Esophagus squamous epithelium (tissue), 5 donors: ENCODE results near the gene ZNF189. TPM values are rescaled to one million over a fixed set of nuclear protein-coding genes. Genes with fewer than 3 reads are reported as not detected.

ENCODE experiments used
- DNase-seq: peaks from one replicate; lab custom pipeline; 2025; lab: John Stamatoyannopoulos, UW
- H3K27ac ChIP-seq, 4 donors: fragments of 200-600 bp; sonication (generic); one replicate each; pipeline ENCODE4 v1.5.1; 2016 to 2019; ENCODE audit warnings: mild to moderate bottlenecking in 1 of 4
- H3K27me3 ChIP-seq, 4 donors: fragments of 200-600 bp; sonication (generic); 1 replicate in 3 of 4; 2 replicates in 1 of 4; pipeline versions ENCODE4 v1.5.1 to v1.6.0; 2017 to 2021; ENCODE audit warnings: antibody characterized with exemption in 1 of 4
- H3K36me3 ChIP-seq, 3 donors: fragments of 200-600 bp; sonication (generic); one replicate each; pipeline ENCODE4 v1.5.1; 2016 to 2019
- H3K4me1 ChIP-seq, 3 donors: fragments of 200-600 bp; sonication (generic); one replicate each; pipeline ENCODE4 v1.5.1; 2017 to 2019
- H3K4me3 ChIP-seq, 4 donors: fragments of 200-600 bp; sonication (generic); 1 replicate in 3 of 4; 2 replicates in 1 of 4; pipeline ENCODE4 v1.5.1; 2016 to 2019; ENCODE audit warnings: mild to moderate bottlenecking in 2 of 4, moderate library complexity in 1 of 4
- H3K9me3 ChIP-seq, 3 donors: fragments of 200-600 bp; sonication (generic); one replicate each; pipeline ENCODE4 v1.5.1; 2016 to 2019
- CTCF ChIP-seq, 6 experiments: fragments of 450-650 bp in 4 of 6; fragments of 200-600 bp in 2 of 6; sonication (generic) in 2 of 6; IDR thresholded peaks; one replicate each; pipeline ENCODE4 v1.5.1; 2016 to 2019; ENCODE audit warnings: antibody characterized with exemption in 6 of 6, mild to moderate bottlenecking in 4 of 6, moderate library complexity in 4 of 6
- POLR2A ChIP-seq, 4 donors: fragments of 450-650 bp; IDR thresholded peaks; one replicate each; pipeline ENCODE4 v1.6.1; 2017; ENCODE audit warnings: antibody characterized with exemption in 4 of 4, mild to moderate bottlenecking in 4 of 4, moderate library complexity in 3 of 4
- WGBS, 2 donors: methylation state at CpG; one replicate each; pipeline ENCODE4 v1.1.5; 2018; 5-methylcytosine and 5-hydroxymethylcytosine counted together
- intact Hi-C: fragments of 100-400 bp; cut with DNase I; formaldehyde crosslinking; loops from one replicate; pipeline ENCODE4 v1.15.0; 2022
- total RNA-seq, 4 donors: library from RNA; depleted of rRNA; stranded (reverse); fragments of >200 nt; gene quantifications; one replicate each; pipeline ENCODE4 v1.1.0, GENCODE V29; 2016
- donor health status: DM: yes; HTN: yes; CAD: no.

The ZNF189 gene
- total RNA-seq, 4 donors from 2014 or later = 5.0 to 14.7 (median 6.6) TPM

DNA sequence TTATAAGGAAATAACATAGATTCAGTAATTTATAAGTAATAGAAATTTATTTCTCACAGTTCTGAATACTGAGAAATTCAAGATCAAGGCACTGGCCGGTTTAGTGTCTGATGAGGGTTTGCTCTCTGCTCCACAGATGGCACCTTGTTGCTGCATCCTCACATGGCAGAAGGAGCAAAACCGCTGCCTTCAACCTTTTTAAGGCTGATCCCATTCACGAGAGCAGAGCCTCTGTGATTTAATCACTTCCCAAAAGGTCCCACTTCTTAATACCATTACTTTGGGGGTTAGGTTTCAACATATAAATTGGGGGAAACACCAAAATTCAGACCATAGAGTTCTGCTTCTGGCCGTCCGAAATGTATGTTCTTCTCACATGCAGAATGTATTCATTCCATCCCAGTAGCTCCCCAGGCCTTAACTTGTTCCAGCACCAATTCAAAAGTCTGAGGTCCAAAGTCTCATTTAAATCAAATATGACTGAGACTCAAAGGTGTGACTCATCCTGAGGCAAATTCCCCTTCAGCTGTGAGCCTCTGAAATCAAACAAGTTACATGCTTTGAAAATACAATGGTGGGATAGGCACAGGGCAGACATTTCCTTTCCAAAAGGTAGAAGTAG is 44.4 kb upstream of the ZNF189 start:
- Histone ChIP-seq H3K27me3 (no peaks in the 10 kb centered on the region), H3K36me3 (no peaks in the 10 kb centered on the region), H3K27ac (no peak overlapping the region), H3K4me3 (no peak overlapping the region), H3K9me3 (no peaks in the 10 kb centered on the region), H3K4me1 (no peaks in the 10 kb centered on the region)
- TF ChIP-seq POLR2A (IDR thresholded peaks at IDR 0.05) (no peak), CTCF (IDR thresholded peaks at IDR 0.05) (no peak)
- no peak for DNase-seq
- intact Hi-C loops = no loop called here
- WGBS, 2 donors = 47 to 61% methylated on average over 5 of the region's 5 CpGs

GRCh38 chr9:101354765-101355708 is 43.6 kb upstream of the ZNF189 start:
- TF ChIP-seq POLR2A (IDR thresholded peaks at IDR 0.05) (no peak), CTCF (IDR thresholded peaks at IDR 0.05) (no peak)
- no peaks in the 10 kb centered on the region for H3K4me1 ChIP-seq
- DNase-seq = no peak
- no peak overlapping the region for H3K27ac ChIP-seq
- no peaks in the 10 kb centered on the region for H3K9me3 ChIP-seq
- H3K27me3 ChIP-seq = no peaks in the 10 kb centered on the region
- no peaks in the 10 kb centered on the region for H3K36me3 ChIP-seq
- intact Hi-C loops = no loop called here
- no peak overlapping the region for H3K4me3 ChIP-seq
- 43 to 58% methylated on average over 5 of the region's 7 CpGs for WGBS, 2 donors

GRCh38 chr9:101356619-101357018 is 42.0 kb upstream of the ZNF189 start:
- DNase-seq = no peak
- 45% methylated on average over 1 of the region's 1 CpG; no CpG with 5 or more reads in 1 of the 2 donors for WGBS, 2 donors
- Histone ChIP-seq H3K27me3 (no peaks in the 10 kb centered on the region), H3K27ac (no peak overlapping the region), H3K4me1 (no peaks in the 10 kb centered on the region), H3K9me3 (no peaks in the 10 kb centered on the region), H3K36me3 (no peaks in the 10 kb centered on the region), H3K4me3 (no peak overlapping the region)
- TF ChIP-seq POLR2A (IDR thresholded peaks at IDR 0.05) (no peak), CTCF (IDR thresholded peaks at IDR 0.05) (no peak)
- intact Hi-C loops = no loop called here

- Histone ChIP-seq H3K27me3 (no peaks in the 10 kb centered on the region), H3K4me3 (no peak overlapping the region), H3K36me3 (no peaks in the 10 kb centered on the region), H3K9me3 (no peaks in the 10 kb centered on the region), H3K27ac (no peak overlapping the region), H3K4me1 (no peaks in the 10 kb centered on the region)
- TF ChIP-seq CTCF (IDR thresholded peaks at IDR 0.05) (no peak), POLR2A (IDR thresholded peaks at IDR 0.05) (no peak)
- intact Hi-C loops = no loop called here
- no peak for DNase-seq
- 59 to 63% methylated on average over 1 of the region's 1 CpG for WGBS, 2 donors
These were observed 39.0 kb upstream of the ZNF189 start for GRCh38 chr9:101359679-101360078.

GRCh38 chr9:101360647-101361046 is 38.0 kb upstream of the ZNF189 start:
- Histone ChIP-seq H3K27ac (no peak overlapping the region), H3K9me3 (no peaks in the 10 kb centered on the region), H3K4me3 (no peak overlapping the region), H3K4me1 (no peaks in the 10 kb centered on the region), H3K27me3 (no peaks in the 10 kb centered on the region), H3K36me3 (no peaks in the 10 kb centered on the region)
- intact Hi-C loops = no loop called here
- DNase-seq = no peak
- TF ChIP-seq CTCF (IDR thresholded peaks at IDR 0.05) (no peak), POLR2A (IDR thresholded peaks at IDR 0.05) (no peak)
